CD4-positive, alpha-beta T cell (primary cell): ENCODE measurements around the gene PIEZO1. TPM values are rescaled to one million over a fixed set of nuclear protein-coding genes. Genes with fewer than 3 reads are reported as not detected.
A peak's percentile ranks its signal among the peaks of the same experiment; 100 is the strongest.

Experiments
- ATAC-seq: fragments of 200-7000 bp; cut with Tn5 transposase; one replicate; pipeline ENCODE4 v1.10.0; 2022; ENCODE audit warnings: mild to moderate bottlenecking; ENCODE audit not compliant: poor library complexity
- CTCF ChIA-PET: fragments of 350-600 bp; sonication (Branson Sonifier 250); formaldehyde crosslinking; loops from one replicate; lab custom pipeline; 2021; ENCODE audit warnings: antibody characterized with exemption, inconsistent platforms; lab: Charles Lee
- POLR2A ChIA-PET: fragments of 350-600 bp; sonication (Branson Sonifier 250); formaldehyde crosslinking; loops from one replicate; lab custom pipeline; 2021; ENCODE audit warnings: antibody characterized with exemption, inconsistent platforms; lab: Charles Lee
- DNase-seq, 14 experiments: peaks; one replicate each; pipeline ENCODE4 v3.0.0-alpha.2; 2013 to 2020; ENCODE audit warnings: mixed read lengths in 2 of 14
- H3K27ac ChIP-seq, 2 donors: one replicate each; pipeline versions ENCODE4 v1.5.1 to v1.7.0; 2013; ENCODE audit warnings: low read length in 2 of 2, low read depth in 1 of 2, mild to moderate bottlenecking in 1 of 2
- H3K27me3 ChIP-seq, 2 experiments: 1 replicate in 1 of 2; 2 replicates in 1 of 2; pipeline versions ENCODE4 v1.6.1 to v1.7.0; 2013; ENCODE audit warnings: low read length in 2 of 2, control low read depth in 1 of 2, mild to moderate bottlenecking in 1 of 2, moderate library complexity in 1 of 2; ENCODE audit not compliant: insufficient read depth in 2 of 2, control insufficient read depth in 1 of 2
- H3K36me3 ChIP-seq: one replicate; pipeline ENCODE4 v1.6.1; 2013; ENCODE audit warnings: low read length, control low read depth; ENCODE audit not compliant: insufficient read depth
- H3K4me1 ChIP-seq: one replicate; pipeline ENCODE4 v1.6.1; 2013; ENCODE audit warnings: low read length, control low read depth; ENCODE audit not compliant: insufficient read depth
- H3K4me3 ChIP-seq: one replicate; pipeline ENCODE4 v1.5.1; 2013; ENCODE audit warnings: mild to moderate bottlenecking, low read length, moderate library complexity
- H3K9me3 ChIP-seq, 2 experiments: 1 replicate in 1 of 2; 2 replicates in 1 of 2; pipeline versions ENCODE4 v1.6.1 to v1.7.0; 2013; ENCODE audit warnings: low read length in 2 of 2, mild to moderate bottlenecking in 2 of 2, control low read depth in 1 of 2, moderate library complexity in 1 of 2; ENCODE audit not compliant: control insufficient read depth in 1 of 2, insufficient read depth in 1 of 2
- H3K27ac Mint-ChIP-seq: one replicate; pipeline ENCODE4 v1.8.0; 2020; ENCODE audit warnings: mixed read lengths
- H3K27me3 Mint-ChIP-seq: one replicate; pipeline ENCODE4 v1.8.0; 2021; ENCODE audit warnings: mixed read lengths
- H3K36me3 Mint-ChIP-seq: one replicate; pipeline ENCODE4 v1.8.0; 2021; ENCODE audit warnings: low read depth, mixed read lengths
- H3K4me1 Mint-ChIP-seq: one replicate; pipeline ENCODE4 v1.8.0; 2021; ENCODE audit warnings: low read depth, mixed read lengths
- H3K4me3 Mint-ChIP-seq: one replicate; pipeline ENCODE4 v1.8.0; 2020; ENCODE audit warnings: mild to moderate bottlenecking, mixed read lengths
- H3K9me3 Mint-ChIP-seq: one replicate; pipeline ENCODE4 v1.8.0; 2020; ENCODE audit warnings: mixed read lengths
- CTCF ChIP-seq: fragments of 200-600 bp; IDR thresholded peaks from one replicate; pipeline ENCODE4 v1.8.0; 2022; ENCODE audit warnings: antibody characterized with exemption, mild to moderate bottlenecking
- intact Hi-C, 2 experiments: fragments of 100-400 bp; cut with DNase I in 1 of 2; cut with micrococcal nuclease in 1 of 2; formaldehyde crosslinking; loops; one replicate each; pipeline versions ENCODE4 v1.15.1 to v1.9.0; 2023 to 2025; cut with DNase I, micrococcal nuclease
- total RNA-seq, 174 experiments: library from RNA in 2 of 174; stranded (reverse) in 2 of 174; gene quantifications; one replicate each; pipeline ENCODE4 v1.2.3 and lab custom pipeline; 2021 to 2026

The PIEZO1 gene
- total RNA-seq, 2 experiments from 2014 or later = 142 to 146 TPM

GRCh38 chr16:88702371-88703210 is 82.4 kb downstream of the PIEZO1 start:
- Histone ChIP-seq H3K4me1 (peaks cover 89% of the 10 kb centered on the region), H3K9me3 (no peaks in the 10 kb centered on the region), H3K27ac (peak overlapping the region; percentile 93 to 96), H3K36me3 (peaks cover 38% of the 10 kb centered on the region), H3K4me3 (peak overlapping the region; percentile 82), H3K27me3 (no peaks in the 10 kb centered on the region)
- Mint-ChIP-seq H3K4me1 (peaks cover 77% of the 10 kb centered on the region), H3K36me3 (peaks cover 57% of the 10 kb centered on the region), H3K27ac (peak overlapping the region; percentile 100), H3K9me3 (no peaks in the 10 kb centered on the region), H3K27me3 (no peaks in the 10 kb centered on the region), H3K4me3 (peak overlapping the region; percentile 99)
- intact Hi-C loops = loop anchor here (5.0 to 10.0 kb wide), 4 partner anchors 70 to 1272 kb away; partner anchors contain the start of genes ZC3H18 (in 1 of the 2) and ZFPM1 (in 1 of the 2)
- DNase-seq (peak in 2 of 14 experiments; percentile 39 to 45), ATAC-seq (no peak)
- TF ChIP-seq CTCF = no peak
- ChIA-PET POLR2A (interaction anchor here (1.0 to 8.2 kb wide), 17 partner anchors 10 to 169 kb away, joined by 3 to 71 read pairs (median 9); partner anchors contain the start of genes GALNS, IL17C, MVD and SNAI3), CTCF (interaction anchor here (0.7 to 4.2 kb wide), 5 partner anchors 17 to 79 kb away, joined by 3 to 23 read pairs (median 3); partner anchors contain the start of gene SNAI3)

GRCh38 chr16:88701581-88702370 is 83.2 kb downstream of the PIEZO1 start:
- H3K27ac ChIP-seq = peak overlapping the region; percentile 93 to 96
- ChIA-PET POLR2A (interaction anchor here (1.0 to 8.2 kb wide), 14 partner anchors 9 to 516 kb away, joined by 4 to 71 read pairs (median 12); partner anchors contain the start of genes GALNS, IL17C, MVD and SNAI3), CTCF (interaction anchor here (0.7 to 2.6 kb wide), 4 partner anchors 17 to 80 kb away, joined by 3 to 14 read pairs (median 3); no protein-coding TSS in a partner anchor)
- H3K36me3 ChIP-seq = peaks cover 46% of the 10 kb centered on the region
- DNase-seq = peak in 4 of 14 experiments; percentile 22 to 51 (median 43)
- H3K9me3 Mint-ChIP-seq = no peaks in the 10 kb centered on the region
- H3K36me3 Mint-ChIP-seq = peaks cover 58% of the 10 kb centered on the region
- H3K27me3 Mint-ChIP-seq = no peaks in the 10 kb centered on the region
- peaks cover 71% of the 10 kb centered on the region for H3K4me1 Mint-ChIP-seq
- ATAC-seq = no peak
- no peaks in the 10 kb centered on the region for H3K27me3 ChIP-seq
- no peaks in the 10 kb centered on the region for H3K9me3 ChIP-seq
- peaks cover 87% of the 10 kb centered on the region for H3K4me1 ChIP-seq
- H3K27ac Mint-ChIP-seq = peak overlapping the region; percentile 100
- intact Hi-C loops = loop anchor here (1.0 to 10.0 kb wide), 7 partner anchors 15 to 1273 kb away; partner anchors contain the start of genes CYBA (in 1 of the 2), MVD (in 1 of the 2), SNAI3 (in 1 of the 2) and ZC3H18 (in 1 of the 2)
- H3K4me3 Mint-ChIP-seq = peak overlapping the region; percentile 99
- no peak for TF ChIP-seq CTCF
- peak overlapping the region; percentile 82 for H3K4me3 ChIP-seq
